ENCODE data around the gene WDR45B. TPM values are rescaled to one million over a fixed set of nuclear protein-coding genes. Genes with fewer than 3 reads are reported as not detected.
A peak's percentile ranks its signal among the peaks of the same experiment; 100 is the strongest.

The WDR45B gene
- total and polyA plus RNA-seq, 8 donors, result 28.3 to 63.2 (median 46.9) TPM

- Histone ChIP-seq H3K4me1 (no peaks in the 10 kb centered on the region), H3K4me3 (no peak overlapping the region), H3K27me3 (no peaks in the 10 kb centered on the region), H3K27ac (no peak overlapping the region), H3K36me3 (peaks cover 8 to 74% (median 32%) of the 10 kb centered on the region in 3 donors), H3K9me3 (no peaks in the 10 kb centered on the region)
- TF ChIP-seq CTCF (IDR thresholded peaks at IDR 0.05), result no peak
- intact Hi-C loops (cut with DNase I), result no loop called here
- FAIRE-seq (no peak), ATAC-seq (no peak), DNase-seq (no peak)
- WGBS, 2 donors, result 82 to 91% methylated on average over 7 of the region's 7 CpGs
Observed at GRCh38 chr17:82619211-82619610, 29.0 kb downstream of the WDR45B start.

- 84 to 86% methylated on average over 22 of the region's 22 CpGs for WGBS, 2 donors
- Histone ChIP-seq H3K36me3 (peaks cover 5 to 63% (median 21%) of the 10 kb centered on the region in 3 donors), H3K4me3 (no peak overlapping the region), H3K4me1 (no peaks in the 10 kb centered on the region), H3K9me3 (no peaks in the 10 kb centered on the region), H3K27me3 (no peaks in the 10 kb centered on the region), H3K27ac (no peak overlapping the region)
- no peak for FAIRE-seq
- ATAC-seq, result no peak
- intact Hi-C loops (cut with DNase I), result no loop called here
- peak in 1 of 6 donors; percentile 50 for DNase-seq
- TF ChIP-seq CTCF (IDR thresholded peaks at IDR 0.05), result no peak
Observed at GRCh38 chr17:82616021-82616711, 32.1 kb downstream of the WDR45B start.

GRCh38 chr17:82615084-82616020 is 32.9 kb downstream of the WDR45B start:
- Histone ChIP-seq H3K4me1 (no peaks in the 10 kb centered on the region), H3K27ac (no peak overlapping the region), H3K9me3 (no peaks in the 10 kb centered on the region), H3K27me3 (no peaks in the 10 kb centered on the region), H3K4me3 (no peak overlapping the region), H3K36me3 (peaks cover 4 to 56% (median 18%) of the 10 kb centered on the region in 3 donors)
- intact Hi-C loops (cut with DNase I), result no loop called here
- WGBS, 2 donors, result 92% methylated on average over 45 of the region's 45 CpGs
- FAIRE-seq (no peak), ATAC-seq (no peak), DNase-seq (peak in 1 of 6 donors; percentile 50)
- TF ChIP-seq CTCF (IDR thresholded peaks at IDR 0.05), result no peak

GRCh38 chr17:82614095-82614631 is 34.1 kb downstream of the WDR45B start:
- Histone ChIP-seq H3K9me3 (no peaks in the 10 kb centered on the region), H3K4me1 (no peaks in the 10 kb centered on the region), H3K4me3 (no peak overlapping the region), H3K27me3 (no peaks in the 10 kb centered on the region), H3K36me3 (peaks cover 4 to 44% (median 18%) of the 10 kb centered on the region in 3 donors), H3K27ac (no peak overlapping the region)
- WGBS, 2 donors, result 95 to 96% methylated on average over 8 to 21 of the region's 22 CpGs
- no peak for ATAC-seq
- no peak for TF ChIP-seq CTCF (IDR thresholded peaks at IDR 0.05)
- intact Hi-C loops (cut with DNase I), result no loop called here
- FAIRE-seq, result no peak
- peak in 1 of 6 donors; percentile 49 for DNase-seq
